GM12873 (cell line): ENCODE data around the gene ZNF865.

Experiments
- CTCF ChIP-seq: IDR thresholded peaks from 2 replicates; pipeline ENCODE4 v1.5.1; 2012; ENCODE audit warnings: low read depth, mild to moderate bottlenecking, moderate library complexity, low read length, control low read depth; ENCODE audit not compliant: insufficient read depth; ENCODE audit errors: missing control alignments

Gene ZNF865

GRCh38 chr19:55578761-55579747, 26.4 kb upstream of the ZNF865 start:
- TF ChIP-seq CTCF, result no peak

GRCh38 chr19:55579766-55580621, 25.5 kb upstream of the ZNF865 start:
- no peak for TF ChIP-seq CTCF

- no peak for TF ChIP-seq CTCF
Measured at GRCh38 chr19:55580628-55581144, 24.8 kb upstream of the ZNF865 start, which contains the start of gene ZNF579. TSS of gene ZNF579 (minus strand) at chr19:55580848. CDS start at chr19:55579639, 1,209 bp downstream.

GRCh38 chr19:55581145-55581822, 24.2 kb upstream of the ZNF865 start:
- no peak for TF ChIP-seq CTCF

GRCh38 chr19:55581823-55582223, 23.6 kb upstream of the ZNF865 start:
- no peak for TF ChIP-seq CTCF

GRCh38 chr19:55584871-55585270, 20.6 kb upstream of the ZNF865 start:
- no peak for TF ChIP-seq CTCF
